ENCODE results near the gene PARVG. TPM values are rescaled to one million over a fixed set of nuclear protein-coding genes. Genes with fewer than 3 reads are reported as not detected.

PARVG gene
- total and polyA plus RNA-seq, 2 donors (not counting 3 experiments of a cell fraction or from before 2014, with no cell fraction given), result 0.82 TPM; not detected in 1

- ChIA-PET CTCF (no interaction called here), POLR2A (no interaction called here)
- H3K9me3 ChIP-seq (replicated peaks; ENCODE audit: control insufficient read depth, insufficient read depth, low read length), result no peaks in the 10 kb centered on the region
- DNase-seq (ENCODE audit: low read depth, low spot score), result no peak
- H2AFZ ChIP-seq (ENCODE audit: low read depth, low read length), result no peak overlapping the region
- no peaks in the 10 kb centered on the region for H3K79me2 ChIP-seq (ENCODE audit: control insufficient read depth, insufficient read depth, low read length)
- H3K4me2 ChIP-seq (ENCODE audit: insufficient read depth, low read length), result no peak overlapping the region
- H3K27ac ChIP-seq (ENCODE audit: insufficient read depth, low read depth, low read length), result no peak overlapping the region
- H3K27me3 ChIP-seq (ENCODE audit: control insufficient read depth in 2 of 2, insufficient read depth in 2 of 2, low read length in 2 of 2), result no peaks in the 10 kb centered on the region
- no TSS peak for BruUV-seq (replicated peaks)
- H3K36me3 ChIP-seq (ENCODE audit: control insufficient read depth in 2 of 2, extremely low read depth in 1 of 2, insufficient read depth in 2 of 2, low read length in 2 of 2), result no peaks in the 10 kb centered on the region
- H4K20me1 ChIP-seq (replicated peaks; ENCODE audit: control insufficient read depth, extremely low read depth, insufficient read depth, low read length), result no peaks in the 10 kb centered on the region
- dilution Hi-C loops (cut with MboI; ENCODE audit: extremely low pct_ligation_motif_present, low sequenced_read_pairs), result no loop called here
- H3K9ac ChIP-seq (replicated peaks; ENCODE audit: extremely low read depth, insufficient read depth, low read length), result no peak overlapping the region
- intact Hi-C loops (cut with micrococcal nuclease), result no loop called here
- no peaks in the 10 kb centered on the region for H3K4me1 ChIP-seq (ENCODE audit: control insufficient read depth, extremely low read depth, insufficient read depth, low read length)
- FAIRE-seq, result no peak
- TF ChIP-seq GATA2 (IDR thresholded peaks at IDR 0.05; ENCODE audit: insufficient read depth, insufficient read length, low read depth, low read length) (no peak), MAX (IDR thresholded peaks at IDR 0.05; ENCODE audit: insufficient read depth, insufficient read length) (no peak), EZH2 (IDR thresholded peaks at IDR 0.05; ENCODE audit: borderline replicate concordance, low read depth, low read length, severe bottlenecking) (no peak), POLR2AphosphoS5 (IDR thresholded peaks at IDR 0.05; ENCODE audit: insufficient read depth, low read depth, low read length) (no peak), POLR2A (IDR thresholded peaks at IDR 0.05; ENCODE audit: low read depth, low read length) (no peak), FOS (IDR thresholded peaks at IDR 0.05; ENCODE audit: borderline replicate concordance, insufficient read depth, low read length) (no peak), CTCF (IDR thresholded peaks at IDR 0.05; ENCODE audit: extremely low read depth in 1 of 2, insufficient read depth in 1 of 2, low read depth in 1 of 2, low read length in 2 of 2) (no peak)
- H3K4me3 ChIP-seq (replicated peaks in 1 of 3; ENCODE audit: insufficient read depth in 1 of 3, low read depth in 1 of 3, low read length in 3 of 3), result no peak overlapping the region
- H3K9me1 ChIP-seq (replicated peaks; ENCODE audit: control insufficient read depth, extremely low read depth, insufficient read depth, low read length), result no peaks in the 10 kb centered on the region
These were observed 64.7 kb downstream of the PARVG start for GRCh38 chr22:44245438-44245837.

Measured in endothelial cell of umbilical vein (primary cell).